ENCODE data around the gene OR2W1.

The OR2W1 gene

GRCh38 chr6:29045075-29045474 is at the start of gene OR2W1:
TSS of gene OR2W1 (minus strand) at chr6:29045175. CDS start at chr6:29045175, 0 bp downstream.
- no peak within 1 kb of the TSS for H3K4me3 ChIP-seq (ENCODE audit: insufficient read length, low read depth)
- no peaks in the 10 kb centered on the region for H3K27me3 ChIP-seq (ENCODE audit: insufficient read depth, insufficient read length)
- no peak within 1 kb of the TSS for H3K9ac ChIP-seq (ENCODE audit: insufficient read length, low read depth)
- H3K36me3 ChIP-seq (ENCODE audit: insufficient read depth, insufficient read length, low read length) = no peaks in the 10 kb centered on the region
- H3K9me3 ChIP-seq (ENCODE audit: insufficient read depth, low read length) = no peaks in the 10 kb centered on the region
- TF ChIP-seq YY1 (IDR thresholded peaks at IDR 0.05; ENCODE audit: insufficient read depth, insufficient read length) = no peak
- DNase-seq (ENCODE audit: low read depth, low spot score) = no peak
- H3K4me1 ChIP-seq (ENCODE audit: insufficient read depth, insufficient read length) = no peaks in the 10 kb centered on the region

- Histone ChIP-seq H3K36me3 (ENCODE audit: insufficient read depth, insufficient read length, low read length) (no peaks in the 10 kb centered on the region), H3K9ac (ENCODE audit: insufficient read length, low read depth) (no peak overlapping the region), H3K9me3 (ENCODE audit: insufficient read depth, low read length) (no peaks in the 10 kb centered on the region), H3K4me1 (ENCODE audit: insufficient read depth, insufficient read length) (no peaks in the 10 kb centered on the region), H3K4me3 (ENCODE audit: insufficient read length, low read depth) (no peak overlapping the region), H3K27me3 (ENCODE audit: insufficient read depth, insufficient read length) (no peaks in the 10 kb centered on the region)
- TF ChIP-seq ZNF274 (IDR thresholded peaks at IDR 0.05; ENCODE audit: low read depth, low read length) (no peak), YY1 (IDR thresholded peaks at IDR 0.05; ENCODE audit: insufficient read depth, insufficient read length) (no peak), SUZ12 (IDR thresholded peaks at IDR 0.05; ENCODE audit: extremely low read depth, insufficient read depth, insufficient read length) (no peak)
- DNase-seq (ENCODE audit: low read depth, low spot score) = no peak
Observed at GRCh38 chr6:29092957-29093356, 48.0 kb upstream of the OR2W1 start.

GRCh38 chr6:29087213-29087612 is 42.2 kb upstream of the OR2W1 start, which contains the start of gene OR2B3:
TSS of gene OR2B3 (minus strand) at chr6:29087313. CDS start at chr6:29087248, 65 bp downstream.
- no peak for DNase-seq (ENCODE audit: low read depth, low spot score)
- H3K9me3 ChIP-seq (ENCODE audit: insufficient read depth, low read length) = no peaks in the 10 kb centered on the region
- TF ChIP-seq ZNF274 (IDR thresholded peaks at IDR 0.05; ENCODE audit: low read depth, low read length) = no peak
- no peak for TF ChIP-seq YY1 (IDR thresholded peaks at IDR 0.05; ENCODE audit: insufficient read depth, insufficient read length)
- TF ChIP-seq SUZ12 (IDR thresholded peaks at IDR 0.05; ENCODE audit: extremely low read depth, insufficient read depth, insufficient read length) = no peak
- no peak within 1 kb of the TSS for H3K4me3 ChIP-seq (ENCODE audit: insufficient read length, low read depth)
- no peaks in the 10 kb centered on the region for H3K4me1 ChIP-seq (ENCODE audit: insufficient read depth, insufficient read length)
- H3K27me3 ChIP-seq (ENCODE audit: insufficient read depth, insufficient read length) = no peaks in the 10 kb centered on the region
- no peak within 1 kb of the TSS for H3K9ac ChIP-seq (ENCODE audit: insufficient read length, low read depth)
- H3K36me3 ChIP-seq (ENCODE audit: insufficient read depth, insufficient read length, low read length) = no peaks in the 10 kb centered on the region

- Histone ChIP-seq H3K36me3 (ENCODE audit: insufficient read depth, insufficient read length, low read length) (no peaks in the 10 kb centered on the region), H3K9me3 (ENCODE audit: insufficient read depth, low read length) (no peaks in the 10 kb centered on the region), H3K9ac (ENCODE audit: insufficient read length, low read depth) (no peak overlapping the region), H3K4me1 (ENCODE audit: insufficient read depth, insufficient read length) (no peaks in the 10 kb centered on the region), H3K4me3 (ENCODE audit: insufficient read length, low read depth) (no peak overlapping the region), H3K27me3 (ENCODE audit: insufficient read depth, insufficient read length) (no peaks in the 10 kb centered on the region)
- no peak for TF ChIP-seq ZNF274 (IDR thresholded peaks at IDR 0.05; ENCODE audit: low read depth, low read length)
- TF ChIP-seq YY1 (IDR thresholded peaks at IDR 0.05; ENCODE audit: insufficient read depth, insufficient read length) = no peak
- TF ChIP-seq SUZ12 (IDR thresholded peaks at IDR 0.05; ENCODE audit: extremely low read depth, insufficient read depth, insufficient read length) = no peak
- no peak for DNase-seq (ENCODE audit: low read depth, low spot score)
Observed at GRCh38 chr6:29082457-29082856, 37.5 kb upstream of the OR2W1 start.

GRCh38 chr6:29081312-29081711 is 36.3 kb upstream of the OR2W1 start:
- H3K4me3 ChIP-seq (ENCODE audit: insufficient read length, low read depth) = no peak overlapping the region
- TF ChIP-seq ZNF274 (IDR thresholded peaks at IDR 0.05; ENCODE audit: low read depth, low read length) (no peak), SUZ12 (IDR thresholded peaks at IDR 0.05; ENCODE audit: extremely low read depth, insufficient read depth, insufficient read length) (no peak), YY1 (IDR thresholded peaks at IDR 0.05; ENCODE audit: insufficient read depth, insufficient read length) (no peak)
- H3K4me1 ChIP-seq (ENCODE audit: insufficient read depth, insufficient read length) = no peaks in the 10 kb centered on the region
- H3K9me3 ChIP-seq (ENCODE audit: insufficient read depth, low read length) = no peaks in the 10 kb centered on the region
- no peaks in the 10 kb centered on the region for H3K36me3 ChIP-seq (ENCODE audit: insufficient read depth, insufficient read length, low read length)
- no peaks in the 10 kb centered on the region for H3K27me3 ChIP-seq (ENCODE audit: insufficient read depth, insufficient read length)
- no peak for DNase-seq (ENCODE audit: low read depth, low spot score)
- H3K9ac ChIP-seq (ENCODE audit: insufficient read length, low read depth) = no peak overlapping the region

GRCh38 chr6:29079203-29079602 is 34.2 kb upstream of the OR2W1 start:
- Histone ChIP-seq H3K27me3 (ENCODE audit: insufficient read depth, insufficient read length) (no peaks in the 10 kb centered on the region), H3K4me1 (ENCODE audit: insufficient read depth, insufficient read length) (no peaks in the 10 kb centered on the region), H3K9me3 (ENCODE audit: insufficient read depth, low read length) (no peaks in the 10 kb centered on the region), H3K36me3 (ENCODE audit: insufficient read depth, insufficient read length, low read length) (no peaks in the 10 kb centered on the region), H3K4me3 (ENCODE audit: insufficient read length, low read depth) (no peak overlapping the region), H3K9ac (ENCODE audit: insufficient read length, low read depth) (no peak overlapping the region)
- TF ChIP-seq ZNF274 (IDR thresholded peaks at IDR 0.05; ENCODE audit: low read depth, low read length) = no peak
- TF ChIP-seq SUZ12 (IDR thresholded peaks at IDR 0.05; ENCODE audit: extremely low read depth, insufficient read depth, insufficient read length) = no peak
- TF ChIP-seq YY1 (IDR thresholded peaks at IDR 0.05; ENCODE audit: insufficient read depth, insufficient read length) = no peak
- DNase-seq (ENCODE audit: low read depth, low spot score) = no peak

- Histone ChIP-seq H3K36me3 (ENCODE audit: insufficient read depth, insufficient read length, low read length) (no peaks in the 10 kb centered on the region), H3K4me3 (ENCODE audit: insufficient read length, low read depth) (no peak overlapping the region), H3K9me3 (ENCODE audit: insufficient read depth, low read length) (no peaks in the 10 kb centered on the region), H3K9ac (ENCODE audit: insufficient read length, low read depth) (no peak overlapping the region), H3K27me3 (ENCODE audit: insufficient read depth, insufficient read length) (no peaks in the 10 kb centered on the region), H3K4me1 (ENCODE audit: insufficient read depth, insufficient read length) (no peaks in the 10 kb centered on the region)
- DNase-seq (ENCODE audit: low read depth, low spot score) = peak; percentile 33
- TF ChIP-seq ZNF274 (IDR thresholded peaks at IDR 0.05; ENCODE audit: low read depth, low read length) = no peak
- no peak for TF ChIP-seq SUZ12 (IDR thresholded peaks at IDR 0.05; ENCODE audit: extremely low read depth, insufficient read depth, insufficient read length)
- no peak for TF ChIP-seq YY1 (IDR thresholded peaks at IDR 0.05; ENCODE audit: insufficient read depth, insufficient read length)
Observed at GRCh38 chr6:29071831-29072723, 27.1 kb upstream of the OR2W1 start.
